PC-9 (cell line): Measurements from ENCODE around the gene NEURL1B. TPM values are rescaled to one million over a fixed set of nuclear protein-coding genes. Genes with fewer than 3 reads are reported as not detected.

Source experiments
- BruUV-seq: library from RNA; stranded (reverse); fragments of 400-500 nt; replicated peaks from 2 replicates; lab custom pipeline; 2021; lab: Mats Ljungman, UMichigan
- CTCF ChIA-PET: fragments of 300-600 bp; sonication (Branson Sonifier 250); formaldehyde crosslinking; loops from one replicate; lab custom pipeline; 2022; ENCODE audit warnings: antibody characterized with exemption; lab: Charles Lee
- POLR2A ChIA-PET: fragments of 300-600 bp; sonication (Branson Sonifier 250); formaldehyde crosslinking; loops from one replicate; lab custom pipeline; 2022; ENCODE audit warnings: antibody characterized with exemption; ENCODE audit not compliant: unreplicated experiment; lab: Charles Lee
- DNase-seq, 2 experiments: peaks; one replicate each; pipeline versions ENCODE4 v3.0.0 to v3.0.0-alpha.2; 2015 to 2022; ENCODE audit warnings: mixed read lengths in 1 of 2
- H2AFZ ChIP-seq: fragments of 200-600 bp; sonication (generic); 2 replicates; pipeline ENCODE4 v1.8.1; 2017; ENCODE audit warnings: antibody characterized with exemption
- H3F3A ChIP-seq: fragments of 200-600 bp; sonication (generic); 2 replicates; pipeline ENCODE4 v1.8.1; 2017; ENCODE audit warnings: antibody characterized with exemption, mild to moderate bottlenecking, low read depth; ENCODE audit not compliant: insufficient read depth
- H3K27ac ChIP-seq: fragments of 200-600 bp; sonication (generic); 2 replicates; pipeline ENCODE4 v1.6.1; 2016; ENCODE audit warnings: mixed run types
- H3K27me3 ChIP-seq: fragments of 200-600 bp; sonication (generic); 2 replicates; pipeline ENCODE4 v1.6.1; 2016; ENCODE audit warnings: low read depth, mixed run types; ENCODE audit not compliant: insufficient read depth
- H3K36me3 ChIP-seq: fragments of 200-600 bp; sonication (generic); 2 replicates; pipeline ENCODE4 v1.6.1; 2016; ENCODE audit warnings: low read depth, mixed run types
- H3K4me1 ChIP-seq: fragments of 200-600 bp; sonication (generic); replicated peaks from 2 replicates; pipeline ENCODE4 v1.6.1; 2016; ENCODE audit warnings: mixed run types; ENCODE audit not compliant: insufficient read depth
- H3K4me2 ChIP-seq: fragments of 200-600 bp; sonication (generic); 2 replicates; pipeline ENCODE4 v1.6.1; 2017; ENCODE audit warnings: mixed run types
- H3K4me3 ChIP-seq: fragments of 200-600 bp; sonication (generic); 2 replicates; pipeline ENCODE4 v1.6.1; 2016; ENCODE audit warnings: mixed run types
- H3K79me2 ChIP-seq: fragments of 200-600 bp; sonication (generic); 2 replicates; pipeline ENCODE4 v1.6.1; 2017; ENCODE audit warnings: low read depth, mixed run types
- H3K9me2 ChIP-seq: fragments of 200-600 bp; sonication (generic); 2 replicates; pipeline ENCODE4 v1.8.1; 2017; ENCODE audit warnings: mild to moderate bottlenecking; ENCODE audit not compliant: insufficient read depth
- H3K9me3 ChIP-seq: fragments of 200-600 bp; sonication (generic); 2 replicates; pipeline ENCODE4 v1.8.1; 2016; ENCODE audit warnings: low read depth; ENCODE audit not compliant: insufficient read depth
- H4K20me1 ChIP-seq: fragments of 200-600 bp; sonication (generic); 2 replicates; pipeline ENCODE4 v1.8.1; 2017; ENCODE audit not compliant: insufficient read depth
- EZH2 ChIP-seq: fragments of 200-600 bp; sonication (generic); IDR thresholded peaks from 2 replicates; pipeline ENCODE4 v1.8.0; 2017; ENCODE audit warnings: antibody characterized with exemption, low read depth
- intact Hi-C: fragments of 100-400 bp; cut with micrococcal nuclease; formaldehyde crosslinking; loops from one replicate; pipeline ENCODE4 v1.10.0; 2022; ENCODE audit not compliant: unreplicated experiment
- total RNA-seq: library from RNA; stranded (reverse); gene quantifications from 2 replicates; pipeline ENCODE4 v1.2.3, GENCODE V29; 2021
- TF ChIP-seq, protein P1 (sequence below): fragments of 200-600 bp; sonication (generic); conservative IDR thresholded peaks from 2 replicates; pipeline ENCODE4 v1.6.1; 2017; ENCODE audit warnings: mixed run types, antibody characterized with exemption, mild to moderate bottlenecking, moderate library complexity

The NEURL1B gene
- total RNA-seq, 1 experiment from 2014 or later: 14.3 TPM

DNA sequence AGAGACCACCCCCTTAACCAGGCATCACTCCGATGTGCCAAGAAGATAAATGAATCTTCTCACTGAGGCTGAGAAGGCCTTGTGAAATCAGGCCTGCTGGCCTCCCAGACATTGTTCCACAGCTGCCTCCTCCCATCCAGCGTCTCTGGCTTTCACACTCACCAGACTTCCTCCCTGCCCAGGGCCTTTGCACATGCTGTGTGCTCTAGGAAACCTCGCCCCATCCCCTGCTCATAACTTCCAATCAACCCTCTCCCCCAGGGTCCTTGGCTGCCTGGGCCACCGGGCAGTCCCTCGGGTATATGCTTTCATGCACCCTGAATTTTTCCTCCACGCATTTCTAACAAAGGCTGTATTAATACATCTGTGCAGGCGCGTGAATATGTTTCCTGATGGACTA is 71.5 kb downstream of the NEURL1B start:
- Histone ChIP-seq H3K9me2 (no peaks in the 10 kb centered on the region), H3K4me3 (no peak overlapping the region), H4K20me1 (no peaks in the 10 kb centered on the region), H2AFZ (no peak overlapping the region), H3K9me3 (no peaks in the 10 kb centered on the region), H3K27ac (no peak overlapping the region), H3K27me3 (no peaks in the 10 kb centered on the region), H3K4me2 (no peak overlapping the region), H3K4me1 (peaks cover 14% of the 10 kb centered on the region), H3F3A (peaks cover 8% of the 10 kb centered on the region; the same call in 1 of the 2 replicates), H3K36me3 (no peaks in the 10 kb centered on the region), H3K79me2 (no peaks in the 10 kb centered on the region)
- TF ChIP-seq, protein P1, sequence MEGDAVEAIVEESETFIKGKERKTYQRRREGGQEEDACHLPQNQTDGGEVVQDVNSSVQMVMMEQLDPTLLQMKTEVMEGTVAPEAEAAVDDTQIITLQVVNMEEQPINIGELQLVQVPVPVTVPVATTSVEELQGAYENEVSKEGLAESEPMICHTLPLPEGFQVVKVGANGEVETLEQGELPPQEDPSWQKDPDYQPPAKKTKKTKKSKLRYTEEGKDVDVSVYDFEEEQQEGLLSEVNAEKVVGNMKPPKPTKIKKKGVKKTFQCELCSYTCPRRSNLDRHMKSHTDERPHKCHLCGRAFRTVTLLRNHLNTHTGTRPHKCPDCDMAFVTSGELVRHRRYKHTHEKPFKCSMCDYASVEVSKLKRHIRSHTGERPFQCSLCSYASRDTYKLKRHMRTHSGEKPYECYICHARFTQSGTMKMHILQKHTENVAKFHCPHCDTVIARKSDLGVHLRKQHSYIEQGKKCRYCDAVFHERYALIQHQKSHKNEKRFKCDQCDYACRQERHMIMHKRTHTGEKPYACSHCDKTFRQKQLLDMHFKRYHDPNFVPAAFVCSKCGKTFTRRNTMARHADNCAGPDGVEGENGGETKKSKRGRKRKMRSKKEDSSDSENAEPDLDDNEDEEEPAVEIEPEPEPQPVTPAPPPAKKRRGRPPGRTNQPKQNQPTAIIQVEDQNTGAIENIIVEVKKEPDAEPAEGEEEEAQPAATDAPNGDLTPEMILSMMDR: no peak
- no peak for TF ChIP-seq EZH2
- ChIA-PET CTCF (no interaction called here), POLR2A (no interaction called here)
- BruUV-seq: no TSS peak
- DNase-seq: no peak
- intact Hi-C loops: loop anchor here (1.0 to 5.0 kb wide), 2 partner anchors 220 to 430 kb away; partner anchors contain the start of gene BNIP1

DNA sequence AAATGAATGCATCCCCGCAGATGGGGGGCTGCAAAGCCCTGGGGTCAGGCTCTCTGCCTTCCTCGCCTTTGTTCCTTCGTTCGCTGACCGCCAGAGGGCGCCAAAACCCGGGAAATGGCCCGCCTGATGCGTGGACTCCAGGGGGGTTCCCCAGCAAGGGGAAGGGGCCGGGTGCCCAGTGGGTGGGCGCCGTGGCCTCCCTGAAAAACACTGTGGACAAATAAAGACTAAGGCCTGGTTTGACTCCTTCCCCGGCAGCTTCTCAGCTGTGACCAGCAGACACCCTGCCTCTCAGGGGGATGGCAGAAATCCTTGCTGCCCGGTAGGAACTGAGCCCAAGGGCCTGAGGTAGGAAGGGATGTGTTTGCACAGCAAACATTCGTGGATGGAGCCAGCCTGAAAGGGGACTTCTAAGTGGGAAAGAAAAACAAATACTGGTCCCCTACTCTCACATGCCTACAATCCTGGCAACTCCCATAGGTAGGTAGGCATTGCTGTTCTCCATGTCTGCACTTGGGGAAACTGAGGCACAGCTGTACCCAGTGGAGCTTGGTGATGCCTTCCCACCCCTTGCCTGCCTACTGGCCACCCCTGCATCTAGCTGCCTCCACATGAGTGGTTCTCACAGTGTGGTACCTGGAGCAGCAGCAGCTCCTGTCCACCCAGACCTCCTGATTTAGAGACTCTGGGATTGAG is 72.2 kb downstream of the NEURL1B start:
- H3K9me3 ChIP-seq: no peaks in the 10 kb centered on the region
- no peak overlapping the region for H3K4me3 ChIP-seq
- no TSS peak for BruUV-seq
- H4K20me1 ChIP-seq: no peaks in the 10 kb centered on the region
- H3K27me3 ChIP-seq: no peaks in the 10 kb centered on the region
- H3K4me1 ChIP-seq: peaks cover 14% of the 10 kb centered on the region
- peak in 1 of 2 experiments; percentile 55 for DNase-seq
- H3K9me2 ChIP-seq: no peaks in the 10 kb centered on the region
- H3K27ac ChIP-seq: no peak overlapping the region
- intact Hi-C loops: loop anchor here (1.0 to 5.0 kb wide), 2 partner anchors 219 to 429 kb away; partner anchors contain the start of gene BNIP1
- no peak overlapping the region for H2AFZ ChIP-seq
- TF ChIP-seq, protein P1: peak; percentile 99
- no peak for TF ChIP-seq EZH2
- CTCF ChIA-PET: interaction anchor here (0.6 kb wide), 1 partner anchor 62 kb away, joined by 3 read pairs; no protein-coding TSS in a partner anchor
- peaks cover 8% of the 10 kb centered on the region; the same call in 1 of the 2 replicates for H3F3A ChIP-seq
- no peaks in the 10 kb centered on the region for H3K36me3 ChIP-seq
- H3K4me2 ChIP-seq: peak overlapping the region; percentile 50; the same call in 1 of the 2 replicates
- POLR2A ChIA-PET: no interaction called here
- H3K79me2 ChIP-seq: no peaks in the 10 kb centered on the region

DNA sequence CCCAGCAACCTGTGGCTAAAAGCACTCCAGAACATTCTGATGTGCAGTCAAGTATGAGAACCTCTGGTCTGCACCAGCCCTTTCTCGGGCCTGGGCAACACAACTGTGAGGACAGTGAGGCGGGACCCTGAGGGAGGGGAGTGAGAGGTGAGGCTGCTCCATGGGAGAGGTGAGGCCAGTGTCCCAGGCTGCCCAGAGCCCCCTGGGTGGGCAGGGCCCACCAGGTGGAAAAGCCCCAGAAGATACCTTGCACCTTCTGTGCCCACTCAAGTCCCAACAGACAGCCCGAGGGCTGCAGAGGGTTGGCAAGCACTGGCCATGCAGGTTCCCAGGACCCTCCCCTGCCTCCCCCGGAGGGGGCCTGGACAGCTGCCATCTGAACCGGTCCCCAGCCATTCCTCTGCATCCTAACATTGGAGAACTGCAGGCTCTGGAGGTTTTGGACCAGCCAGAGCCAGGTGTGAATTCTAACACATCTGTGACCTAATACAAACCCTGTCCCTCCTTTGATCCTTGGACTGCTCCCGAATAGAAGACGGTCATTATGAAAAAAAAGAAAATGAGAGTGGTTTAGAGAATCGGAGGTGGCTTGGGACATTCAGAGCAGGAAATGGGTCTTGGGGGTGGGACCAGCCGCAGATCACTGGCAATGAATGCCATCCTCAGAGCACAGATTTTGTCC is 72.9 kb downstream of the NEURL1B start:
- intact Hi-C loops: loop anchor here (1.0 to 5.0 kb wide), 4 partner anchors 218 to 903 kb away; partner anchors contain the start of genes BNIP1 and BOD1
- Histone ChIP-seq H3F3A (peaks cover 4% of the 10 kb centered on the region; the same call in 1 of the 2 replicates), H3K9me2 (no peaks in the 10 kb centered on the region), H2AFZ (no peak overlapping the region), H3K4me3 (no peak overlapping the region), H3K27ac (no peak overlapping the region), H3K4me2 (no peak overlapping the region), H4K20me1 (no peaks in the 10 kb centered on the region), H3K36me3 (no peaks in the 10 kb centered on the region), H3K79me2 (no peaks in the 10 kb centered on the region), H3K9me3 (no peaks in the 10 kb centered on the region), H3K4me1 (peaks cover 14% of the 10 kb centered on the region), H3K27me3 (no peaks in the 10 kb centered on the region)
- ChIA-PET POLR2A (interaction anchor here (0.5 to 0.7 kb wide), 2 partner anchors 15 to 63 kb away, joined by 3 to 6 read pairs; no protein-coding TSS in a partner anchor), CTCF (interaction anchor here (0.6 to 1.5 kb wide), 9 partner anchors 14 to 221 kb away, joined by 3 to 19 read pairs (median 4); no protein-coding TSS in a partner anchor)
- TF ChIP-seq, protein P1: no peak
- no peak for TF ChIP-seq EZH2
- no TSS peak for BruUV-seq
- DNase-seq: no peak
